WI38 (cell line): ENCODE results near the gene LAGE3.
A peak's percentile ranks its signal among the peaks of the same experiment; 100 is the strongest.

Experiments used
- H3K4me3 ChIP-seq: 2 replicates; pipeline ENCODE4 v1.5.1; 2011; ENCODE audit warnings: low read depth, mild to moderate bottlenecking, control low read depth, low read length
- CTCF ChIP-seq: IDR thresholded peaks from 2 replicates; pipeline ENCODE4 v1.5.1; 2012; ENCODE audit warnings: low read depth, mild to moderate bottlenecking, control low read depth, low read length

The LAGE3 gene

DNA sequence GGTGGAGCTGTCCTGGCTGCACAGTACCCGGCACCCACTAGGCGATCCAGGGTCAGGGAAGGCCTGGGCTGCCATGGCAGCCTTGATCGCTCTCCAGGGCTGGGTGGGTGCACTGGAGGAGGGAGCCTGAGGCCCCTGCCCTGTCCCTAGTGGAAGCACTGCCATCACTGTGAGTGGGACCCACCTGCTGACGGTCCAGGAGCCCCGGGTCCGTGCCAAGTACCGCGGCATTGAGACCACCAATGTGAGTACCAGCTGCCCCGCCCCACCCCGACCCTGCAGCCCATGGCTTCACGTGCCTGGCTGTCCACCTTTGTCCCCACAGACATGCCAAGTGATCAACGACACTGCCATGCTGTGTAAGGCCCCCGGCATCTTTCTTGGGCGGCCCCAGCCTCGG is 12.2 kb downstream of the LAGE3 start:
- no peak overlapping the region for H3K4me3 ChIP-seq

DNA sequence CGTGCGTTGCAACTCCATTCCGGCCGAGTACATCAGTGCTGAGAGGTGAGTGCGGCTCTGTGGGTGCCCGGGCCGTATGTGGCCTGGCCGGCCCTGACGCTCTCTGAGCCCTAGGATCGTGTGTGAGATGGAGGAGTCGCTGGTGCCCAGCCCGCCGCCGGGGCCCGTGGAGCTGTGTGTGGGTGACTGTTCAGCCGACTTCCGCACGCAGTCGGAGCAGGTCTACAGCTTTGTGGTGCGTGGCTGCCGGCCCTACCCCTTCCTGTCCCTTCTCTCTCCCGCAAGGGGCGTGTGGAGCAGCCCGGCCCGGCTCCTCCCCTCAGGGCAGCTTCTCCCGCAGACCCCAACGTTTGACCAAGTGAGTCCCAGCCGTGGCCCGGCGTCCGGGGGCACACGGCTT is 13.0 kb downstream of the LAGE3 start:
- TF ChIP-seq CTCF = no peak
- H3K4me3 ChIP-seq = no peak overlapping the region

More for the DNA sequence above, 12.2 kb downstream of the LAGE3 start:
- no peak for TF ChIP-seq CTCF

DNA sequence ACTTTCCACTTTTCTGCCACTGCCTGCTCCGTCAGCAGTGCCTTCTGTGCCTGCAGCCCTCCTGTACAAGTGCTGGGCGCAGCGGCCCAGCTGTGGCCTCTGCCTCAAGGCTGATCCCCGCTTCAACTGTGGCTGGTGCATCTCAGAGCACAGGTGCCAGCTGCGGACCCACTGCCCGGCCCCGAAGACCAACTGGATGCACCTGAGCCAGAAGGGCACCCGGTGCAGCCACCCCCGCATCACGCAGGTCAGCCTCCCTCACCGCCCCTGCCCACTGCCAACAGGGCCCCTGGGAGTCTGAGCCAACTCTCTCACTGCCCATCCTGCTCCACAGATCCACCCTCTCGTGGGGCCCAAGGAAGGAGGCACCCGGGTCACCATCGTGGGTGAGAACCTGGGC is 13.5 kb downstream of the LAGE3 start:
- no peak overlapping the region for H3K4me3 ChIP-seq
- TF ChIP-seq CTCF = no peak

GRCh38 chrX:154464806-154465365 is 14.2 kb downstream of the LAGE3 start:
- no peak overlapping the region for H3K4me3 ChIP-seq
- TF ChIP-seq CTCF = no peak

GRCh38 chrX:154463611-154464220 is 15.4 kb downstream of the LAGE3 start:
- TF ChIP-seq CTCF = no peak
- H3K4me3 ChIP-seq = no peak overlapping the region

DNA sequence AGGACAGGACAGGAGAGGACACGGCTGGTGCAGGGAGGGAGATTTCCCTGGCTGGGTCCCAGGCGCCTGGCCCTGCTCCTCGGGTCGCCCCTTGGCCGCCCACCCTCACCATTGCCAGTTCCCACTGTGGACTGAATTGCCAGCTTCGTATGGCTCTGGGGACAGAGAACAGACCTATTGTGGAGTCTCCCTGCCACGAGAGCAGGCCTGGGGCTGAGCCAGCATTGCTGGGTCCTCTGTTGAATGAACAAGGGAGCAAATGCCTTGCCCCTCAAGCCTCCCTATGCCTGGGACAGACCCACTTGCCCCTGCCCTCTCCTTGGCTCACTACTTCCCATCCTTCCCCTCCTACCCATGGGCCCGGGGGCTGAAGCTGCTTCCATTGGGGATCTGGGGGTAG is 16.7 kb downstream of the LAGE3 start:
- no peak for TF ChIP-seq CTCF
- H3K4me3 ChIP-seq = no peak overlapping the region

DNA sequence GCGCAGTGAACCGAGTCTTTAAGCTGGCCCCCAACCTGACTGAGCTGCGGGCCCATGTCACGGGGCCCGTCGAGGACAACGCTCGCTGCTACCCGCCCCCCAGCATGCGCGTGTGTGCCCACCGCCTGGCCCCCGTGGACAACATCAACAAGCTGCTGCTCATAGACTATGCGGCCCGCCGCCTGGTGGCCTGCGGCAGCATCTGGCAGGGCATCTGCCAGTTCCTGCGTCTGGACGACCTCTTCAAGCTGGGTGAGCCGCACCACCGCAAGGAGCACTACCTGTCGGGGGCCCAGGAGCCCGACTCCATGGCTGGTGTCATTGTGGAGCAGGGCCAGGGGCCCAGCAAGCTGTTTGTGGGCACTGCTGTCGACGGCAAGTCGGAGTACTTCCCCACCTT is 18.8 kb downstream of the LAGE3 start:
- no peak for TF ChIP-seq CTCF
- H3K4me3 ChIP-seq = peak overlapping the region; percentile 76
